Activated CD4-positive, alpha-beta T cell treated with anti-CD3 and anti-CD28 coated beads, Interleukin-2, Interleukin-4, amounts not matched to agents 100 ng/mL and 50 ng/mL, durations not matched to agents 16 hours and 8 hours (primary cell): ENCODE data around the gene AKR1D1.
"Not testable (repeated sequence)": the region's sequence is repeated elsewhere in the genome, so short reads cannot be mapped to it uniquely, and the experiment has no call there.

Experiments
- DNase-seq: peaks from one replicate; pipeline ENCODE4 v3.0.0-alpha.2; 2020; ENCODE audit warnings: low spot score

The AKR1D1 gene

DNA sequence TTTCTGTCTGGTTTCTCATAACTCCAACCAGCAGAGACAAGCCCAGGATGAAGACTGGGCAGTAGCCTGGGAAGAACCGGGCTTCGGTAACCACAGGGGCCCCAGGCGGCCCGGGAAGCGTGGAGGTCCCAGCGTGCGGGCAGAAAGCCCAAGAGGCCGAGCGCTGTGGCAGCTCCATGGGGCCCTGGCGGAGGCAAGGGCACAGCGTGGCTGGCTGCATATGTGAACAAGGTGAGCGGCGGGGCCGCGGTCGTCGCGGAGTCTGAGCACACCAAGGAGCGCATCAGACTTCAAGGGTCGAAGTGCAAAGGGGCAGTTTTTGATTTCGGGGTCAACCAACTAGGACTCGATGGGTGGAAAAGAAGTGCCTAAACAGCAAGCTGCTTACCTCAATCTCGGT, 45.9 kb downstream of the AKR1D1 start:
- no peak for DNase-seq

DNA sequence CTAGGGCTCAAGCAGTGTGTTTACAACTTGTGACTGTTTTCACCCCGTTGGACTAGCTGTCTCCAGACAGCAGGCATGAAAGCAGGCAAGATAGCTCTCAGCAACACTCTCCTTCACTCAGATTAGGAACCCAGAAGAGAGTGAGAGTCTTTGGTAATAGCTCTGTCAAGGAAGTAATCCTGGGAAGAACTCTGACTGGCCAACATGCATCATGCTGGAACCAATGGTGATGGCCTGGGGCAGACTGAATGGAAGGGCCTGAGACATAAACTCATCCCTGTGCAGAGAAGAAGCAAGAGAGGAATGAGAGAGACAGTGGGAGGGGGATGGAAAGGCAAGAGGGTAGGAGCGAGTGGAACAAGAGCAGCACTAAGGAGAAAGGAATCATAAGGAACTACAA, 48.9 kb downstream of the AKR1D1 start:
- DNase-seq, result no peak

DNA sequence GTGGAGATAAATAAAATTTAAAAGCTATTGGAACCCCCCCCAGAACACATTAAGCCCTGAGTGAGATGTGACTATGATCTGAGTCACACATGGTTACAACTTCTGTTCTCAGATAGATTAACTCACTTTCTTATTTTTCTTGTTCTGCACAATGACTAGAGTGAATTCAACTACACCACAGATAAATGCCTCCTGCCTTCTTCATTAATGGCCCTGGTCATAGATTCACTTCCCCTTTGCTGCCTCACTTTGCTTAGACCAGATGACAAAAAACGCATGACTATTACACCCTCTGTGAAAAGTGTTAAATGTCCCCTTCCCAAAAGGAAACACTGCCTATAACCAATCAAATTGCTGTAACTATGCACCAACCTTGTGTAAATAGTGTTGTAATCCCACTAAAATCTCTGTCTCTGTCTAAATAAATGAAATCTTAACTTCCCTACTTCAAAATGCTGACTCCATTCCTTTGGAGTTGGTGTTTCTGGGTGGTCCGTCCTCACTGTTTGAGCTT, 49.4 kb downstream of the AKR1D1 start:
- no peak for DNase-seq

DNA sequence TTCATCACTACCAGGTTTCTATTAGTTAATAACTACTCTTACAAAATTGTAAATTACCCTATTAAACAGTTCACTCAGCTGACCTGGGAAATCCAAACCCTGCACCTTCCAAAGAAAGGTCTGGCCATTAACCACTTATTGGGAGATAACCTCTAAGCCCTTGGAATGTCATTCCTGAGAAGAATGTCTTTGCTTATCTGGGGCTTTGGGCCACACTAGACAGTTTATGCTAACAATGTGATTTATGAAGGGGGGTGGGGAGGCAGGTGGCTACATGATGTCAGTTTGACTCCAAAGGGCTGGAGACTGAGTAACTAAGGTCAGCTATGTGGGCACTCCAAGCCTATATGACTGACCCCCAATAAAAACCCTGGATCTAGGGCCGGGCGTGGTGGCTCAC, 50.7 kb downstream of the AKR1D1 start:
- DNase-seq, result no peak

DNA sequence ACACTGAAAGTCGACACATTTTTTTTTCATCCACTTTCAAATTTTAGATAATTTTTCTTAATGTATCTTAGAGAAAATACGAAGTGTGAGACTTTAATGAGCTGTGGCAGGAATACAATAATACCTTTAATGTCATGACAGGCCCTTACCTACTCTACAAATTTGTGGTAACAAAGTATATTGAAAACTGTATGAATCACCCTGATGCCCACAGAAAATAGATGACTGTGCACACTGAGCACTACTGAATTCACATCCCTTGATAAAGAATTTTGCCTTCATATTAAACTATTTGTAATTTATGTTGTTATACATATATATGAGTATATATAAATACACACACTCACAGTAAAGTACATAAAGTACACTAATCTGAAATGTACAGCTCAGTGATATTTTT, 51.7 kb downstream of the AKR1D1 start:
- DNase-seq, result no peak

DNA sequence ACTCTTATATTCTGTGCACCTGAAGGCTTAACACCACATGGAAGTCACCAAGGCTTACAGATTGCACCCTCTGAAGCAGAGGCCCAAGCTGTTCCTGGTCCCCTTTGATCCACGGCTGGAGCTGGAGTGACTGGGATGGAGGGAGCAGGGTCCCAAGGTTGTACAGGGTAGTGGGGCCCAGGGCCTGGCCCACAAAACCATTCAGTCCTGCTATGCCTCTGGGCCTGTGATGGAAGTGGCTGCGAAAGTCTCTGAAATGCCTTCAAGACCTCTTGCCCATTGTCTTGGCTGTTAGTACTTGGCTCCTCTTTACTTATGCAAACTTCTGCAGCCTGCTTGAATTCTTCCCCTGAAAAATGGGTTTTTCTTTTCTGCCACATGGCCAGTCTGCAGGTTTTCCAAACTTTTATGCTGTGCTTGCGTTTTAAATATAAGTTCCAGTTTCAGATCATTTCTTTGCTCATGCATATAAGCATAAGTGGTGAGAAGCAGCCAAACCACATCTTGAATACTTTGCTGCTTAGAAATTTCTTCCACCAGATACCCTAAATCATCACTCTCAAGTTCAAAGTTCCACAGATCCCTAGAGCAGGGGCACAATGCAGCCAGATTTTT, 53.4 kb downstream of the AKR1D1 start:
- DNase-seq, result no peak

DNA sequence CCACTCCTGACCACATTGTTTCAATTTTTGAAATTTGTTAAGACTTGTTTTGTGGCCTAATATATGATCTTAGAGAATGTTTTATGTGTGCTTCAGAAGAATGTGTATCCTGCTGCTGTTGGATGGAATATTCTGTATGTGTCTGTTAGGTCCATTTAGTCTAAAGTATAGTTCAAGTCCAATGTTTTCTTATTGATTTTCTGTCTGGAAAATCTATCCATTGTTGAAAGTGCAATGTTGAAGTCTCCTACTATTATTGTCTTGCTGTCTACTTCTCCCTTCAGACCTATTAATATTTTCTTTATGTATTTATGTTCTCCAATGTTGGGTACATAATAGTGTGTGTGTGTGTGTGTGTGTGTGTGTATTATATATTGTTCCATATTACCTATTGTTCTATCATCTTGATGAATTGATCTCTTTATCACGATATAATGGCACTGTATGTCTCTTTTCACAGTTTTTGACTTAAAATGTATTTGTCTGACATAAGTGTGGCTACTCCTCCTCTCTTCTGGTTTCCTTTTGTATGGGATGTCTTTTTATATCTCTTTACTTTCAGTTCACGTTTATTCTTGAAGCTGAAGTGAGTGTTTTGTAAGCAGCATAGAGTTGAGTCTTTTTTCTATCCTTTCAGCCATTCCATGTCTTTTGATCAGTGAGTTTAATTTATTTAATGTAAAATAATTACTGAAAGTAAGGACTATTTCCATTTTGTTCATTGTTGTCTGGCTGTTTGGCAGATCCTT, 61.3 kb downstream of the AKR1D1 start:
- DNase-seq, result no peak

DNA sequence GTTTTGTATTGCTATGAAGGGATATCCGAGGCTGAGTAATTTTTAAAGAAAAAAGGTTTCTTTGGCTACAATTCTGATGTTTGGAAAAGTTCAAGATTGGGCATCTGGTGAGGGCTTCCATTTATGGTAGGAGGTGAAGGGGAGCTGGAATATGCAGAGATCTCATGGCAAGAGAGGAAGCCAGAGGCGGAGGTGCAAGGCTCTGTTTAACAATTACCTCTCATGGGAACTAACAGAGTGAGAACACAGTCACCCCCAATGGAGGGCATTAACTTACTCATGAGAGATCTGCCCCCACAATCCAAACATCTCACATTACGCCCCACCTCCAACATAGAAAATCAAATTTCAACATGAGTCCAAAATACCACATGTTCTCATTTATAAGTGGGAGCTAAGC, 62.0 kb downstream of the AKR1D1 start:
- no peak for DNase-seq

DNA sequence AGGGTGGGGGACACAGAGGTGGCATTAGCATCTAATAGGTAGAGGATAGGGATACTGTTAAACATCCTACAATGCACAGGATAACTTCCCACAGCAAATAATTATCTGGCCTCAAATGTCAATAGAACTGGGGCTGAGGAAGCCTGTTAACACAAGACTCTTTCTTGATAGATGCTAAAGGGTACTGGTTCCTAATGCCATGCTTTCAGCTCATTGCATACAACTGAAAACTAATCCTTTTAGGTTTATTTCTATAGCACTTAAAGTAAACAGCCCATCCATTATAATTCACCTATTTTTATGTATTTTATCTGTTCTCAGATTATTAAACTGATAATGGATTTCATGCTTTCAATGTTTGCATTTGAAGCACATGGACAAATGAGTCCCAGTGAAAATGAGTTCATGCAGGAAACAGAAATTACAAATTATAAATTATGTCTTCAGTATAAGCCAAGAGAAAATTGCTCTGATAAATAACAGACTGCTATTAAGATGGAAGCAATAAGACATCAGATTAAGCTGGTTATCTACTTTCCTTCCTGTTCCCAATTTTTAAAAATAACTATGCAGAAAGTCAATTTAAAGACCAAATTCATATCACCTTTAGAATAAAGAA, 66.4 kb downstream of the AKR1D1 start:
- DNase-seq, result no peak

DNA sequence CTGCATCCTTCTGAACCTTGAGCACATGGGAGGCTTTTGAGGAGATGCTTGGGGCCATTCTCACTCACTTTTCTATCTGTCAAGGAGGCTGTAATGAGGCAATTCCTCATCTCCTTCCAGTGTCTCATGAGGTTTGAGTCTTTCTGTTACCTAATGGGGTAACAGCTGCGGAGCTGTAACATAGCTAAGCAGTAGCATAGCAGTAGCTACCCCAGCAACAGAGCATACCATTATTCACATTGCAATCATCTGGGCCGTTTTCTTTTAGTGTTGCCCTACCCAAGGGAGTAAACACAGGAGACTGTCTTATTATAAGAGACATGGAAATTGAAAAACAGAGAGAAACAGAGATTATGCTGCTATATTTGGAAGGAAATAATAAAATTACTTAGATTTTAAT, 68.7 kb downstream of the AKR1D1 start:
- no peak for DNase-seq

DNA sequence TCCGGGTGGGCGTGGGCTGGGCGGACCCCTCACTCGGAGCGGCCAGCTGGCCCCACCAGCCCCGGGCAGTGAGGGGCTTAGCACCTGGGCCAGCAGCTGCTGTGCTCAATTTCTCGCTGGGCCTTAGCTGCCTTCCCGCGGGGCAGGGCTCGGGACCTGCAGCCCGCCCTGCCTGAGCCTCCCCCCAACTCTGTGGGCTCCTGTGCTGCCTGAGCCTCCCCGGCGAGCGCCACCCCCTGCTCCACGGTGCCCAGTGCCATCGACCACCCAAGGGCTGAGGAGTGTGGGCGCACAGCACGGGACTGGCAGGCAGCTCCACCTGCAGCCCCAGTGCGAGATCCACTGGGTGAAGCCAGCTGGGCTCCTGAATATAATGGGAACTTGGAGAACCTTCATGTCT, 70.0 kb downstream of the AKR1D1 start:
- not testable (repeated sequence) for DNase-seq

DNA sequence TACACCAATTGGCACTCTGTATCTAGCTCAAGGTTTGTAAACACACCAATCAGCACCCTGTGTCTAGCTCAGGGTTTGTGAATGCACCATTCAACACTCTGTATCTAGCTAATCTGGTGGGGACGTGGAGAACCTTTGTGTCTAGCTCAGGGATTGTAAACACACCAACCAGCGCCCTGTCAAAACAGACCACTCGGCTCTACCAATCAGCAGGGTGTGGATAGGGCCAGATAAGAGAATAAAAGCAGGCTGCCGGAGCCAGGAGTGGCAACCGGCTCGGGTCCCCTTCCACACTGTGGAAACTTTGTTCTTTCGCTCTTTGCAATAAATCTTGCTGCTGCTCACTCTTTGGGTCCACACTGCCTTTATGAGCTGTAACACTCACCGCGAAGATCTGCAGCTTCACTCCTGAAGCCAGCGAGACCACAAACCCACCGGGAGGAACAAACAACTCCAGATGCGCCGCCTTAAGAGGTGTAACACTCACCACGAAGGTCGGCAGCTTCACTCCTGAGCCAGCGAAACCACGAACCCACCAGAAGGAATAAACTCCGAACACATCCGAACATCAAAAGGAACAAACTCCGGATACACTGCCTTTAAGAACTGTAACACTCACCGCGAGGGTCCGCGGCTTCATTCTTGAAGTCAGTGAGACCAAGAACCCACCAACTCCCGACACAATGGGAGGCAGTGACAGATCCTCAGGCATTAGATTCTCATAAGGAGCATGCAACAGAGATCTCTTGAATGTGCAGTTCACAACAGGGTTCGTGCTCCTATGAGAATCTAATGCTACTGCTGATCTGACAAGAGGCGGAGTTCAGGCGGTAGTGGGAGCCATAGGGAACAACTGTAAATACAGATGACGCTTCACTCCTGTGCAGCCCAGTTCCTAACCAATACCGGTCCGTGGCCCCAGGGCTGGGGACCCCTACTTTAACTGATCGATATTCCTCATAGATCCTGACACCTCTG, 70.8 kb downstream of the AKR1D1 start:
- DNase-seq, result not testable (repeated sequence)

DNA sequence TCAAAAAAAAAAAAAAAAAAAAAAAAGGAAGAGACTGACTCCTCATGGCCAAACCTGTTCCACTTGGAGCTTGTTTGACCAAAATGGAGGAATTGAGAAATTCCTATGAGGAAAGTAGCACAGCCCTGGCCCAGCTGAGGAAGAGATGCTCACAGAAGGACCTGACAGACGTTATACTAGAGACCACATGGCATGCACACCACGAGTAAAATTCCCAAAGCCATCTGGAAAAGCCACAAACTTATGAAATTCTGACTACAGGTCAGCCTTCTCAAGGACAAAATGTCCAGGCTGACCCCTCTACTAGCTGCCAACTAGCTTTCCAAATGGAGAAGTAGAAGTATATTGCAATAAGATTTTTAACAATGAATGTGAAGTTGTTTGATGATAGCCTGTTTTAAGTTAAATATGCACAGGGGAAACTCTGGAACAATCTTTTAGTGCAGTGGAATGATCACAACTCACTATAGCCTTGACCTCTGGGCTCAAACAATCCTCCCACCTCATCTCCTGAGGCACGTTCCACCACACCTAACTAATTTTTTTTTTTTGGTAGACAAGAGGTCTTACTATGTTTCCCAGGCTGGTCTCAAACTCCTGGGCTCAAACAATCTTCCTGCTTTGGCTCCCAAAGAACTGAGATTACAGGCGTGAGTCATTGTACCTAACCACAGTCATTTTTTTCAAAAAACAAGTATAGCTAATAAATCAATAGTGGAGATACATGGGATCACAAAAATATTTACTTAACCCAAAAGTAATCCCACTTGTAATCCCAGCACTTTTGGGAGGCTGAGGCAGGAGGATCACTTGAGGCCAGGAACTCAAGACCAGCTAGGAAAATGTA, 75.7 kb downstream of the AKR1D1 start:
- no peak for DNase-seq

DNA sequence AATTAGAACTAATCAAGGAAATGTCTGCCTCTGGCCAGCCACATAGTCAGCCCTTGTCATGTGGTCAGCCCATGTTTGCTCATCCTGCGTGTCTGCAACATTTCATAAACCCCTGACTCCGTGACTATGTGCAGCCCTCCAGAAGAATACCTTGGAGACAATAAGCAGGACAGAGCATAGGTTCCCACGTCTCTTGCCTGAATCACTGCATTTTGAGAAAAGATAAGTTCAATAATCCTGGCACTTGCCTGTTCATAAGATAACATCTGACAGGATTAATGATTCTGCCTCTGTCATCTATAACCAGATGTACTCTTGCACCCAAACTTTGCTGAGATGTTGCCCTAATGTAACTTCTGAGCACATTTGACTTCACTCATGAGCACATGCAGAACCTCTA, 78.4 kb downstream of the AKR1D1 start:
- no peak for DNase-seq

DNA sequence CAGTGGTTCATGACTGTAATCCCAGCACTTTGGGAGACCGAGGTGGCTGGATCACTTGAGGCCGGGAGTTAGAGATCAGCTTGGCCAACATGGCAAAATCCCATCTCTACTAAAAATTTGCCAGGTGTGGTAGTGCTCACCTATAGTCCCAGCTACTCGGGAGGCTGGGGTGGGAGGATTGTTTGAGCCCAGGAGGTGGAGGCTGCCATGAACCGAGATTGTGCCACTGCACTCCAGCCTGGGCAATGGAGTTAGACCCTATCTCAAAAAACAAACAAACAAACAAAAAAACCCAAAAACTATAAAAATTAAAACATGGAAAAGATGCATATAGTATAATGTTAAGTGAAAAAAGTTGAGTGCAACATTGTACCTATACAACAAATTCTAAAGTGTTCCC, 81.4 kb downstream of the AKR1D1 start:
- DNase-seq, result no peak

DNA sequence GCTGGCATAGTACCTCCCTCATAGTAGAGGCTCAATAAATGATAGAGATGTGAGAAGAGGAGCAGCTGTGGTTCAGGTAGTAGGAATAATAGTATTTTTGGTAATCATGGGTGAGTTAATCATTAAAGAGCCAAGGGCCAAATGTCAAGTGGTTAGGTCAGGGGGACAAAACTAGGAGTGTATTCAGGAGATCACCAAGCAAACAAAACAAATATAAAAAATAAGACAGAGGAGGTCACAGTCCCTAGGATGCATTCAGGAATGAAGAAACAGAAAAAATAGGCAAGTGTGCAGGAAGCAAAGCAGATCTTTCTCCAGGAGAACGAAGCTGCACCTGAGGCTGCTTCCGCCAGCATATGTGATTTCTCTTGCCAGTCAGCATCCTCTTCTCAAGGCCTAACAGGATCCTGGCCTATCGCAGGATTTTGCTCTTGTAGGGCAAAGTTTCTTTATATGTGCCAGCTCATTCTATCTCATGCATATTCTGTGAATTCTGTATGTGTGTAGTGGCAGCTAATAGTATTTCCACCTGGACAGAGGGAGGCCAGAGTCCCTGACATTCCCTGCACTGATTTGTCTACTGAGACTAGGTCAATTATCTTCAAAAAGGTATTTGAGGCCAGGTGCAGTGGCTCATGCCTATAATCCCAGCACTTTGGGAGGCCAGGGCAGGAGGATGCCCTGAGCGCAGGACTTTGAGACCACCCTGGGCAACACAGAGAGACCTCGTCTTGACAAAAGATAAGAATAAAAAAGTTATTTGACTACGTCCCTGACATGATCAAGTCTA, 82.7 kb downstream of the AKR1D1 start:
- DNase-seq, result no peak

DNA sequence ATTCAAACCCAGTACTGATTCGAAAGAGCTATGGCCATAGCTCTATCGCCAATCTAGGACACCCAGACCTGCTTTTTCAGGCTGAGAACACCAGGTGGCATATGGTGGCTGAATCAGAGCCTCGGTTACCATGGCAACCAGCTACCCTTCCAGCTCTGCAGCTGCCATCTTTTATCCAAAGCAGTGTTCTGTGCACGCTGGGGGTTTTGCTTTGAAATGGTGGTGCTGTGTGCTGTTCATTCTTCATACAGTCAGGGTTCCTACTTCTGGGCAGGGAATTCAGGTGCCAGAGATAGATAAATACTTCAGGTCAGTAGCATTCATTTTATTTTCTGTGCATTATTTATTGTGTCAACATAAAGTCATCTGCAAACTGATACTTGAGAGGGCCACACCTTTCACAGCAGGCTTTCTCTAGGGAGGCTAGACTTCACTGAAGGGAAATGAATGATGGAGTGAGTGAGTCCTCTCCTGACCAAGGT, 85.4 kb downstream of the AKR1D1 start:
- DNase-seq, result peak; percentile 89

DNA sequence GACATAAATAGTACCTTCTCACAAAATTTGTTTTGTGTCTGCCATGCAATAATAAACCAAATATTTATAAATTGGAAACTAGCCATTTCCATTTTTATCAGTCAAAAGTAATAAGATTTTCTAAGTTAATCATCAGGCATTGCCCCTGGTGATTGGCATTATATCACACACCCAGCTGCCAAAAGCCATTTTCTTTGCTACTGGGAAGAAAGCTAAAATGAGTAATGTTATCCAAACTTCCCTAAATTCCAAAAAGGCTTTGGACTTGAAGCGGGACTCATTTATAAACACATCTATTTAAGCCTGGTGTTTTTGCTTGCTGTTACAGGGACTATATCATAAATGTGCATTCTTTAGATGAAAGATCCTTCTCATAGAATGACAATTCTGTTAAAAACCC, 86.0 kb downstream of the AKR1D1 start:
- DNase-seq, result no peak

DNA sequence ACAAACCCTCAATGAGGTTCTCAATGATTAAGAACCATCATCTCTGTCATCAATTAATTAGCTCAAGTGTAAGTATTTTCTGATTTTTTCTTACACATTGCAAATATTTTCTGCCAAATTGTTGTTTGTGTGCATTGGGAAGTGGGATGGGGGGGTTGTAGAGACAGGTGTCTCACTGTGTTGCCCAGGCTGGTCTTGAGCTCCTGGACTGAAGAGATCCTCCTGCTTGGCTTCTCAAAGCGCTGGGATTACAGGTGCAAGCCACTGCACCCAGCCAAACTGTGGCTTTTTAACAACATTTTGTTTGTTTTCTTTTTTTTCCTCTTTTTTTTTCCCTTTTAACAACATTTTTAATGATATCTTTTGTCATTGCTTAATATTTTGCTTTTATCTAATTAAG, 87.5 kb downstream of the AKR1D1 start:
- DNase-seq, result no peak

DNA sequence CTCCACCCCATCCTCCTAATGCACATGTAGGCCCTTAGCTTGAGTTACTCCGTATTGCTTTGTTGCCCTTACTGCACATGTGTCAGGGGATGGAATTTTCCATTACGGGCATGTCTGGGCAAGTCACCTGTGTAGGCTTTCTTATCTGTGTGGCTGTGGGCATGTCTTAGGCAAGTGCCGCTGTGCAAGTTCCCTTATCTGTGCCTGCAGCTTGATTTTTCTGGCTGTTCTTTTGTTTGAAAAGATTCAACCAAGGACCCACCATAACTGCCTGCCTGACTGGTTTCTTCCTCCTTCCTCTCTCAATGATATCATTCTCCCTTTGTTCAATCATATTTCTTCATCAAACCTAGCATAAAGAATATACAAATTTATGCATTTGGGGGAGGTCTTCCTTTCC, 88.5 kb downstream of the AKR1D1 start:
- no peak for DNase-seq
